LNCaP clone FGC (cell line): Measurements from ENCODE around the gene KCTD10.

Source experiments
- DNase-seq: peaks from one replicate; pipeline ENCODE4 v3.0.0-alpha.2; 2011; ENCODE audit warnings: low read depth
- H3K4me3 ChIP-seq: 2 replicates; pipeline ENCODE4 v1.5.1; 2011; ENCODE audit warnings: mild to moderate bottlenecking, low read depth, low read length, control low read depth
- CTCF ChIP-seq: IDR thresholded peaks from 2 replicates; pipeline ENCODE4 v1.5.1; 2012; ENCODE audit warnings: mild to moderate bottlenecking; ENCODE audit not compliant: control insufficient read depth, insufficient read depth; ENCODE audit errors: extremely low read depth

Gene KCTD10

GRCh38 chr12:109449845-109450532, 27.1 kb downstream of the KCTD10 start:
- H3K4me3 ChIP-seq = no peak overlapping the region
- no peak for DNase-seq
- TF ChIP-seq CTCF = no peak

- H3K4me3 ChIP-seq = no peak overlapping the region
- no peak for TF ChIP-seq CTCF
- DNase-seq = no peak
Observed at GRCh38 chr12:109448707-109449390, 28.3 kb downstream of the KCTD10 start.

- no peak for TF ChIP-seq CTCF
- no peak for DNase-seq
- H3K4me3 ChIP-seq = no peak overlapping the region
Observed at GRCh38 chr12:109448272-109448671, 28.8 kb downstream of the KCTD10 start.

- no peak overlapping the region for H3K4me3 ChIP-seq
- TF ChIP-seq CTCF = no peak
- DNase-seq = no peak
Observed at GRCh38 chr12:109447482-109447881, 29.6 kb downstream of the KCTD10 start.

DNA sequence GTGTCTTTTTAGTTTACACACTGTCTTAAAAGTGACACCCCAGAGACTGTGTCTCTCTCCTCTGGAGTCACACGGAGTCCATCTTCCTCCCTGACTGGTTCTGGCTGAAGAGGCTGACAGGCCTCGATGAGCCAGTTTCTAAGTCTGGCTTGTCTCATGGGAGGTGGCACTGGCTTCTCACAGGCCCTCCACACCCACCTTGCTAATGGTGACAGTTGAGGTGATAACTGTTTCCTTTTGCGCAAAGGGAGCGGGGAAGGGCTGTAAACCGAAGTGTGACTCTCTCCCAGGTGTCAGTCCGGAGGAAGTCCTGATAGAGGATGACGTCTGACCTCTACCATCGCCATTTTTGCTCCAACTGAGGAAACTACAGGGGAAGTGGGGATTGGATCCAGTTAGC, 30.2 kb downstream of the KCTD10 start:
- no peak for TF ChIP-seq CTCF
- H3K4me3 ChIP-seq = no peak overlapping the region
- no peak for DNase-seq

GRCh38 chr12:109445191-109445609, 31.9 kb downstream of the KCTD10 start:
- no peak for TF ChIP-seq CTCF
- peak; percentile 50 for DNase-seq
- no peak overlapping the region; the same call in 1 of the 2 replicates for H3K4me3 ChIP-seq
